Progenitor cell of endocrine pancreas (in vitro differentiated cells): ENCODE data around the gene ACOX3. TPM values are rescaled to one million over a fixed set of nuclear protein-coding genes. Genes with fewer than 3 reads are reported as not detected.
"Not testable (repeated sequence)": the region's sequence is repeated elsewhere in the genome, so short reads cannot be mapped to it uniquely, and the experiment has no call there.

Experiments used
- DNase-seq: peaks from one replicate; pipeline ENCODE4 v3.0.0; 2021; ENCODE audit warnings: low spot score; ENCODE audit not compliant: unreplicated experiment
- H3K27ac Mint-ChIP-seq: 2 replicates; pipeline ENCODE4 v1.8.0; 2021; ENCODE audit warnings: mild to moderate bottlenecking, moderate library complexity, mixed read lengths
- H3K27me3 Mint-ChIP-seq: 2 replicates; pipeline ENCODE4 v1.8.0; 2021; ENCODE audit warnings: mixed read lengths
- H3K36me3 Mint-ChIP-seq: 2 replicates; pipeline ENCODE4 v1.8.0; 2022; ENCODE audit warnings: mixed read lengths; ENCODE audit not compliant: insufficient read depth
- H3K4me1 Mint-ChIP-seq: 2 replicates; pipeline ENCODE4 v1.8.0; 2021; ENCODE audit warnings: low read depth, mixed read lengths
- H3K4me3 Mint-ChIP-seq: 2 replicates; pipeline ENCODE4 v1.8.0; 2021; ENCODE audit warnings: low read depth, mild to moderate bottlenecking, moderate library complexity, mixed read lengths
- H3K9me3 Mint-ChIP-seq: 2 replicates; pipeline ENCODE4 v1.8.0; 2021; ENCODE audit warnings: low read depth, mixed read lengths
- CTCF ChIP-seq: fragments of 200-600 bp; sonication (generic); IDR thresholded peaks from one replicate; pipeline ENCODE4 v1.5.0; 2021; ENCODE audit warnings: antibody characterized with exemption, mild to moderate bottlenecking; ENCODE audit not compliant: unreplicated experiment
- total RNA-seq: library from RNA; stranded (reverse); gene quantifications from 2 replicates; pipeline ENCODE4 v1.2.1, GENCODE V29; 2021

ACOX3 gene
- total RNA-seq, 1 donor from 2014 or later, result 22.6 TPM

- Mint-ChIP-seq H3K4me1 (no peaks in the 10 kb centered on the region), H3K4me3 (no peak overlapping the region), H3K9me3 (no peaks in the 10 kb centered on the region), H3K27me3 (peaks cover 16% of the 10 kb centered on the region), H3K36me3 (no peaks in the 10 kb centered on the region), H3K27ac (no peak overlapping the region)
- DNase-seq, result no peak
- no peak for TF ChIP-seq CTCF
These were observed 96.1 kb downstream of the ACOX3 start for GRCh38 chr4:8344377-8344776.

- DNase-seq, result no peak
- H3K27ac Mint-ChIP-seq, result no peak overlapping the region
- H3K4me1 Mint-ChIP-seq, result no peaks in the 10 kb centered on the region
- no peak overlapping the region for H3K4me3 Mint-ChIP-seq
- no peak for TF ChIP-seq CTCF
- H3K36me3 Mint-ChIP-seq, result no peaks in the 10 kb centered on the region
- H3K27me3 Mint-ChIP-seq, result peaks cover 18% of the 10 kb centered on the region
- no peaks in the 10 kb centered on the region for H3K9me3 Mint-ChIP-seq
These were observed 96.6 kb downstream of the ACOX3 start for GRCh38 chr4:8343967-8344331.

DNA sequence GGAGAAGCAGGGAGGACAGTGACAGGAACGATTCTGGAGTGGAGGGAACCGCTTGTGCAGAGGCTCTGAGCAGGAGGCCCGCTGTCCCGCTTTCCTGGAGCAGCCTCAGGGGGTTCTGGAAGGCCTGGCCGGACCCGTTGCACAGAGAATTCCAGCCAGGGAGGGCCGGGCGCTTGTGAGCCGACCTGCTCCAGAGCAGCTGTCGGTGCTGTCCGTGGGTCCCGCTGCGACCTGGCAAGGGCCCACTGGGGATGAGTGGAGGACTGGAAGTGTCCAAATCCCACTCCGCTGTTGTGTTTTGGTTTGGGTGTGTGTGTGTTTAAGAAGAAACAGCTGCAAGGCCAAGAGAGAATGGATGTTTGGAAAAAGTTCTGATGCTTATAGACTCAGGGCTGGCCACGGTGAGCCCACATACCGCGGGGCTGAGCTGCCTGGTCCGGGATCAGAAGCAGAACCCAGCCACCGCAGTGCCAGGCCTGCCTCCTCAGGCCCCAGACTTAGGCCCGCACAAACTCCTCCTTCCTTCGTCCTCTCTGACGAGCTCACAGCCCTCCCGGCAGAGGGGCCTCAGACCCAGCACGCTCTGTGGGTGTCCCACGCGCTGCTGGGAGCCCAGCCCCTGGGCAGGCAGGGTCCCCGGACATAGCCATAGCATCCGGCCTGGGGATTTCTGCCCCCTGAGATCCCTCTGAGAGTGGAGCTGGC lies 97.1 kb downstream of the ACOX3 start:
- H3K27me3 Mint-ChIP-seq, result peaks cover 18% of the 10 kb centered on the region
- no peak overlapping the region for H3K4me3 Mint-ChIP-seq
- H3K36me3 Mint-ChIP-seq, result no peaks in the 10 kb centered on the region
- no peak for TF ChIP-seq CTCF
- no peaks in the 10 kb centered on the region for H3K4me1 Mint-ChIP-seq
- no peaks in the 10 kb centered on the region for H3K9me3 Mint-ChIP-seq
- H3K27ac Mint-ChIP-seq, result no peak overlapping the region
- DNase-seq, result no peak

- no peak overlapping the region for H3K4me3 Mint-ChIP-seq
- peaks cover 16% of the 10 kb centered on the region for H3K27me3 Mint-ChIP-seq
- DNase-seq, result no peak
- no peaks in the 10 kb centered on the region for H3K4me1 Mint-ChIP-seq
- TF ChIP-seq CTCF, result peak; percentile 12
- no peaks in the 10 kb centered on the region for H3K9me3 Mint-ChIP-seq
- no peak overlapping the region for H3K27ac Mint-ChIP-seq
- no peaks in the 10 kb centered on the region for H3K36me3 Mint-ChIP-seq
These were observed 97.8 kb downstream of the ACOX3 start for GRCh38 chr4:8342651-8343261.

DNA sequence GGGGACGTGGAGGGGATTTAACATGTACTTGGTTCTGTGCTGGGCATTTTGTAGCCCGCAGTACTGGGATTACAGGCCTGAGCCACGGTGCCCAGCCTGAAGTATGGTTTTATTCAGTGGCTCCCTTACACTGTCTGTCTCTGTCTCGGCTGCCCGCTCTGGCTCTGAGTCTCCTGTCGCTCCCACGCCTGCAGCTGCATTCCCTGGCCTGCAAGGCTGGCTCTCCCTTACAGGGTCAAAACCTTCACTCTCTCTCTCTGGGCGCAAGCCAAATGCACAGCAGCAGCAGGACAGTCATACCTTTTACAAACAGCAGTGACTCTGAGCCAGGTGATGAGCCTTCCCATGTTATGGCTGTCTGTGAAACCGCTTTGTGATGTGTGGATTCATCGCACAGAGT lies 98.8 kb downstream of the ACOX3 start:
- no peaks in the 10 kb centered on the region for H3K4me1 Mint-ChIP-seq
- H3K27me3 Mint-ChIP-seq, result peaks cover 16% of the 10 kb centered on the region
- H3K9me3 Mint-ChIP-seq, result peaks cover 3% of the 10 kb centered on the region
- peaks cover 2% of the 10 kb centered on the region for H3K36me3 Mint-ChIP-seq
- H3K4me3 Mint-ChIP-seq, result no peak overlapping the region
- DNase-seq, result no peak
- H3K27ac Mint-ChIP-seq, result no peak overlapping the region
- no peak for TF ChIP-seq CTCF

- not testable (repeated sequence) for DNase-seq, H3K9me3 Mint-ChIP-seq, H3K4me1 Mint-ChIP-seq, H3K27ac Mint-ChIP-seq, H3K4me3 Mint-ChIP-seq, H3K36me3 Mint-ChIP-seq
- peaks cover 16% of the 10 kb centered on the region for H3K27me3 Mint-ChIP-seq
These were observed 99.2 kb downstream of the ACOX3 start for GRCh38 chr4:8341281-8341680.
